Measurements from ENCODE around the gene MSTN. TPM values are rescaled to one million over a fixed set of nuclear protein-coding genes. Genes with fewer than 3 reads are reported as not detected.
"Not testable (repeated sequence)": the region's sequence is repeated elsewhere in the genome, so short reads cannot be mapped to it uniquely, and the experiment has no call there.

The MSTN gene
- total RNA-seq, 2 donors from 2014 or later, result 0.05 to 0.34 TPM

DNA sequence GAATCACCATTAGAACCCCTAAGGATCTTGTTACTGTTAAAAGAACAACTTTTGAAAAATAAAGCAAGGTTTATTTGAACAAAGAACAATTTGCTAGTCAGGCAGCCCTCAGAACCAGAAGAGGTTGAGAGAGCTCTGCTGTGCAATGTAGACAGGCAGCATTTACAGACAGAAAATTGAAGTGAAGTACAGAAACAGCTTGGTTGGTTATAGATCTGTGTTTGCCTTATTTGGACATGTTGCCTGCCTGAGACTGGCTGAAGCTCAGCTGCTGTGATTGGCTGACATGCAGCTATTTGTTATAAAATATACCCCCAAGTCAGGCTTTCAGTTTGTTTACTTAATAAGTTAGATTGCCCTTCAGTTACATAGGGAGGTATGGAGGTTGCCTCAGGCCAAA lies 12.5 kb downstream of the MSTN start:
- no peaks in the 10 kb centered on the region for H3K27me3 ChIP-seq (replicated peaks; ENCODE audit: insufficient read depth)
- DNase-seq (ENCODE audit: low spot score), result no peak
- no peaks in the 10 kb centered on the region for H3K4me1 ChIP-seq (replicated peaks)
- H3K4me3 ChIP-seq, result no peak overlapping the region
- TF ChIP-seq, protein P1, sequence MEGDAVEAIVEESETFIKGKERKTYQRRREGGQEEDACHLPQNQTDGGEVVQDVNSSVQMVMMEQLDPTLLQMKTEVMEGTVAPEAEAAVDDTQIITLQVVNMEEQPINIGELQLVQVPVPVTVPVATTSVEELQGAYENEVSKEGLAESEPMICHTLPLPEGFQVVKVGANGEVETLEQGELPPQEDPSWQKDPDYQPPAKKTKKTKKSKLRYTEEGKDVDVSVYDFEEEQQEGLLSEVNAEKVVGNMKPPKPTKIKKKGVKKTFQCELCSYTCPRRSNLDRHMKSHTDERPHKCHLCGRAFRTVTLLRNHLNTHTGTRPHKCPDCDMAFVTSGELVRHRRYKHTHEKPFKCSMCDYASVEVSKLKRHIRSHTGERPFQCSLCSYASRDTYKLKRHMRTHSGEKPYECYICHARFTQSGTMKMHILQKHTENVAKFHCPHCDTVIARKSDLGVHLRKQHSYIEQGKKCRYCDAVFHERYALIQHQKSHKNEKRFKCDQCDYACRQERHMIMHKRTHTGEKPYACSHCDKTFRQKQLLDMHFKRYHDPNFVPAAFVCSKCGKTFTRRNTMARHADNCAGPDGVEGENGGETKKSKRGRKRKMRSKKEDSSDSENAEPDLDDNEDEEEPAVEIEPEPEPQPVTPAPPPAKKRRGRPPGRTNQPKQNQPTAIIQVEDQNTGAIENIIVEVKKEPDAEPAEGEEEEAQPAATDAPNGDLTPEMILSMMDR (IDR thresholded peaks at IDR 0.05), result no peak
- TF ChIP-seq POLR2AphosphoS5 (IDR thresholded peaks at IDR 0.05), result no peak
- TF ChIP-seq POLR2A (IDR thresholded peaks at IDR 0.05), result no peak
- no peak overlapping the region for H3K27ac ChIP-seq
- no peaks in the 10 kb centered on the region for H3K9me3 ChIP-seq
- intact Hi-C loops (cut with DNase I), result no loop called here
- no peaks in the 10 kb centered on the region for H3K36me3 ChIP-seq

DNA sequence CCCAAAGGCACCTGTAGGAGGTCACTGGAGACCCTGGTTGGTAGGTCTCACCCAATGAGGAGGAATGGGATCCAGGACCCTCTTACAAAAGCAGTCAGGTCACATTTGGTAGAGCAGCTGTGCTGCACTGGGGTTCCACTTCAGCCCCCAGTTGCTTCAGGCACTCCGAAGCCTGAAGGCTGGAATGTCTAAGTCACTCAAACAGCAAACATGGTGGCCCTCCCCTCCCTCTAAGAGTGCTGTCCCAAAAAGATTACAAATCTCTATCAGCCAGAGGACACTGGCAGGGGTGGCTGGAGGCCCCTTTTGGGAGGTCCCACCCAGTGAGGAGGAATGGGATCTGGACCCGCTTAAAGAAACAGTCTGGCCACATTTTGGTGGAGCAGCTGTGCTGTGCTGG lies 17.7 kb downstream of the MSTN start:
- intact Hi-C loops (cut with DNase I), result no loop called here
- Histone ChIP-seq H3K9me3 (no peaks in the 10 kb centered on the region), H3K36me3 (no peaks in the 10 kb centered on the region), H3K27ac (no peak overlapping the region), H3K27me3 (replicated peaks; ENCODE audit: insufficient read depth) (no peaks in the 10 kb centered on the region), H3K4me3 (no peak overlapping the region), H3K4me1 (replicated peaks) (no peaks in the 10 kb centered on the region)
- 93% methylated on average over 2 of the region's 2 CpGs for WGBS
- TF ChIP-seq, protein P1 (IDR thresholded peaks at IDR 0.05), result no peak
- TF ChIP-seq POLR2AphosphoS5 (IDR thresholded peaks at IDR 0.05) (no peak), POLR2A (IDR thresholded peaks at IDR 0.05) (no peak)
- no peak for DNase-seq (ENCODE audit: low spot score)

DNA sequence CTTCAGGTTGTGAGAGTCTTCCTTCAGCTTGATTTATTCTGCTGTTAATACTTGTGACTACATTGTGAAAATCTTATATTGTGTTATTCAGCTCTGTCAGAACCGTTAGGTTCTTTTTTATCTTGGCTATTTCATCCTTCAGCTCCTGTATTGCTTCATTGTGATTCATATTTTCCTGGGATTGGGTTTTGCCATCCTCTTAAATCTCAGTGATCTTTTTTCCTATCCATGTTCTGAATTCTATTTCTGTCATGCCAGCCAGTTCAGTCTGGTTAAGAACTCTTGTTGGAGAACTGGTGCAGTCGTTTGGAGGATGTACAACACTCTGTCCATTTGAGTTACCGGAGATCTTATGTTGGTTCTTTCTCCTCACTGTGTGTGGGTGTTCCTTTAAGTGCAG lies 19.1 kb downstream of the MSTN start:
- Histone ChIP-seq H3K36me3 (no peaks in the 10 kb centered on the region), H3K4me3 (no peak overlapping the region), H3K27me3 (replicated peaks; ENCODE audit: insufficient read depth) (no peaks in the 10 kb centered on the region), H3K4me1 (replicated peaks) (no peaks in the 10 kb centered on the region), H3K9me3 (no peaks in the 10 kb centered on the region), H3K27ac (no peak overlapping the region)
- no peak for TF ChIP-seq POLR2AphosphoS5 (IDR thresholded peaks at IDR 0.05)
- TF ChIP-seq, protein P1 (IDR thresholded peaks at IDR 0.05), result no peak
- no peak for TF ChIP-seq POLR2A (IDR thresholded peaks at IDR 0.05)
- 87% methylated on average over 3 of the region's 3 CpGs for WGBS
- intact Hi-C loops (cut with DNase I), result no loop called here
- no peak for DNase-seq (ENCODE audit: low spot score)

DNA sequence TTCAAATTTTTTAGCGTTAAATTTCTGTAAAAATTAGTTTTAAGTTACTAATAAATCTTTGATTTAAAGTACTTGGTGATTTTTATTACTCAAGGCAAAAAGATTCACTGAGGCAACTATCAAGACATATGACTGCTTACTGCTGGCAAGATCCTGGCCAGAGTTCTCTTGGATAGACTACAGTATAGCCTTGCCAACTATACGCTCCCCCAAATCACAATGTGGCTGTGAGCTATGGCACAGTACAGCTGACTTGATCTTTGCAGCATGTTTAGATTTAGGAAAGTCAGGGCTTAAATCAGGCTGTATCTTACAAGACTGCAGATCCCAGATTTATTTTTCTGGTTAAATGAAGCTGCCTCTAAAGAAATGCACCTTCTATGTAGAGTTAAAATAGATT lies 26.5 kb downstream of the MSTN start:
- H3K27ac ChIP-seq, result no peak overlapping the region
- intact Hi-C loops (cut with DNase I), result no loop called here
- H3K27me3 ChIP-seq (replicated peaks; ENCODE audit: insufficient read depth), result no peaks in the 10 kb centered on the region
- H3K9me3 ChIP-seq, result no peaks in the 10 kb centered on the region
- no peaks in the 10 kb centered on the region for H3K4me1 ChIP-seq (replicated peaks)
- TF ChIP-seq POLR2AphosphoS5 (IDR thresholded peaks at IDR 0.05), result no peak
- 61% methylated on average over 2 of the region's 2 CpGs for WGBS
- H3K36me3 ChIP-seq, result no peaks in the 10 kb centered on the region
- H3K4me3 ChIP-seq, result no peak overlapping the region
- DNase-seq (ENCODE audit: low spot score), result no peak

DNA sequence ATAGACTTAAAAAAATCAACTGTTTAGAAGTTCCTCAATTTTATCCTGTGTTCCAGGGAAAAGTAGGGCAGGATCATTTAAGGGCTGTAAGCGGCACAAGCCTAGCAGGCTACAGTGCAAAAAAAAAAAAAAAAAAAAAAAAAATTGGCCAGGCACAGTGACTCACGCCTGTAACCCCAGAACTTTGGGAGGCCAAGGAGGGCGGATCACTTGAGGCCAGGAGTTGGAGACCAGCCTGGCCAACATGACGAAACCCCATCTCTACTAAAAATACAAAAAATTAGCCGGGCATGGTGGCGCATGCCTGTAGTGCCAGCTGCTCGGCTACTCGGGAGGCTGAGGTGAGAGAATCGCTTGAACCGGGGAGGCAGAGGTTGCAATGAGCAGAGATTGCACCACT lies 28.1 kb downstream of the MSTN start:
- H3K27ac ChIP-seq; H3K9me3 ChIP-seq; DNase-seq (ENCODE audit: low spot score); intact Hi-C loops (cut with DNase I); H3K4me1 ChIP-seq (replicated peaks); H3K36me3 ChIP-seq; H3K4me3 ChIP-seq; H3K27me3 ChIP-seq (replicated peaks; ENCODE audit: insufficient read depth): not testable (repeated sequence)
- WGBS, result 88% methylated on average over 10 of the region's 10 CpGs

DNA sequence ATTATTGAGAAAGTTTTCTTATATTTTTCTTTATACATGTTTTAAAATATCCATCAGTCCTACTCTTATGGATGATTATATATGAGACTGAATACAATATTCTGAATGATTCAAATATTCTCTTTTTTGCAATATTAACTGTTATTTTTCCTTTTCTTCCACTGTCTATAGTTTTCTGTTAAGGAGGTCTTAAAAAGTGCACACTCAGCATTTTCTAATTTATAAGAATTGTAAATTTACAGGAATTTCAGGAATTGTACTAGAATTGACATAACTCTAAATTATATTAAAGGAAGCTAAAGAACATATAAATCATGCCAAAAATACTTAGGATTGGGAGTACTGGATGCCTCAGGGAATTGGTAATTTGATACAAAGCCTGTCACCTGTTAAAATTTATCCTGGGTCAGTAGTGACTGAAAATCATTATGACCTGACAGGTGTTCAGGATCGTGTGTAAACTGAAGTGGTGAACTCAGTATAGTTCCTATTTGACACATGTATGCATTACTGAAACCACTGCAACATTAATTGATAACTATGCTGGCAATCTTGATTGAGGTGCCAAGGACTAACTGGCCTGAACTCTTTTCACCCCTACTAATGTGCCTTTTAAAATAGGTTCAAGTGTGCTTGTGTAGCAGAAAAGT lies 30.4 kb downstream of the MSTN start:
- Histone ChIP-seq H3K36me3 (no peaks in the 10 kb centered on the region), H3K4me1 (replicated peaks) (no peaks in the 10 kb centered on the region), H3K9me3 (no peaks in the 10 kb centered on the region), H3K27ac (no peak overlapping the region), H3K4me3 (no peak overlapping the region), H3K27me3 (replicated peaks; ENCODE audit: insufficient read depth) (no peaks in the 10 kb centered on the region)
- intact Hi-C loops (cut with DNase I), result no loop called here
- DNase-seq (ENCODE audit: low spot score), result no peak
- WGBS, result 16% methylated on average over 1 of the region's 1 CpG
- TF ChIP-seq POLR2AphosphoS5 (IDR thresholded peaks at IDR 0.05) (no peak), POLR2A (IDR thresholded peaks at IDR 0.05) (no peak)
- TF ChIP-seq, protein P1 (IDR thresholded peaks at IDR 0.05), result no peak

Measured in prostate gland (tissue), 2 donors.